Keratinocyte (primary cell): Measurements from ENCODE around the gene EVL.

Experiments used
- EZH2 ChIP-seq: IDR thresholded peaks from one replicate; pipeline ENCODE4 v1.6.1; 2012; ENCODE audit warnings: inconsistent platforms, mild to moderate bottlenecking, low read length, moderate library complexity
- TF ChIP-seq, protein P1 (sequence below), 3 experiments: IDR thresholded peaks in 1 of 3; conservative IDR thresholded peaks in 1 of 3; optimal IDR thresholded peaks in 1 of 3; 2 replicates in 2 of 3; 3 replicates in 1 of 3; pipeline versions ENCODE3 to v1.5.1; 2011; ENCODE audit warnings: low read length in 3 of 3, mild to moderate bottlenecking in 3 of 3, moderate library complexity in 2 of 3, control low read depth in 1 of 3, inconsistent platforms in 1 of 3; ENCODE audit not compliant: insufficient read depth in 2 of 3; ENCODE audit errors: extremely low read depth in 1 of 3

DNA sequence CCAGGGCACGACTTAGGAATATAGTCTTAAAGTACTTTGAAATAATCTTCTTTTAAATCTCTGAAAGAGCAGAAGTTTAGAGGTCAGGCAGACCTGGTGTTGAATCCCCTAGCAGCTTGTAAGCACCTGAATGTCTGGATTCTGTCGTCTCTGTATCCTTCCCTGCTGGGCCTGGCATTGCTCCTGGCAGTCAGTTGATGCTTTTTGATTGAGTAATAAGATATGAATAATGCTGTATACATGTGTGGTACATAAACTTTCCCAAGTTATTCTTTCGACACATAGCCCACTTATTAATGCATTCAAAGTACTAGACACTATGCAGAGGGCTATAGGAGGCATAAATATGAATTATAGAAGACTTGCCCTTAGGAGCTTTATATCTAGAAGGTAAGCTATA is 31.4 kb downstream of the EVL start:
- TF ChIP-seq, protein P1, sequence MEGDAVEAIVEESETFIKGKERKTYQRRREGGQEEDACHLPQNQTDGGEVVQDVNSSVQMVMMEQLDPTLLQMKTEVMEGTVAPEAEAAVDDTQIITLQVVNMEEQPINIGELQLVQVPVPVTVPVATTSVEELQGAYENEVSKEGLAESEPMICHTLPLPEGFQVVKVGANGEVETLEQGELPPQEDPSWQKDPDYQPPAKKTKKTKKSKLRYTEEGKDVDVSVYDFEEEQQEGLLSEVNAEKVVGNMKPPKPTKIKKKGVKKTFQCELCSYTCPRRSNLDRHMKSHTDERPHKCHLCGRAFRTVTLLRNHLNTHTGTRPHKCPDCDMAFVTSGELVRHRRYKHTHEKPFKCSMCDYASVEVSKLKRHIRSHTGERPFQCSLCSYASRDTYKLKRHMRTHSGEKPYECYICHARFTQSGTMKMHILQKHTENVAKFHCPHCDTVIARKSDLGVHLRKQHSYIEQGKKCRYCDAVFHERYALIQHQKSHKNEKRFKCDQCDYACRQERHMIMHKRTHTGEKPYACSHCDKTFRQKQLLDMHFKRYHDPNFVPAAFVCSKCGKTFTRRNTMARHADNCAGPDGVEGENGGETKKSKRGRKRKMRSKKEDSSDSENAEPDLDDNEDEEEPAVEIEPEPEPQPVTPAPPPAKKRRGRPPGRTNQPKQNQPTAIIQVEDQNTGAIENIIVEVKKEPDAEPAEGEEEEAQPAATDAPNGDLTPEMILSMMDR (optimal IDR thresholded peaks at IDR 0.05 in 1 of 3, IDR thresholded peaks at IDR 0.05 in 1 of 3, conservative IDR thresholded peaks at IDR 0.05 in 1 of 3; ENCODE audit: extremely low read depth in 1 of 3, insufficient read depth in 2 of 3, low read length in 3 of 3): no peak
- TF ChIP-seq EZH2: no peak
